Hippocampal formation (tissue), 2 donors: ENCODE results near the gene INCENP.

Experiments
- DNase-seq, 2 donors: peaks; one replicate each; lab custom pipeline; 2025; lab: John Stamatoyannopoulos, UW

The INCENP gene

GRCh38 chr11:62141111-62142042 is 17.6 kb downstream of the INCENP start:
- DNase-seq: no peak

DNA sequence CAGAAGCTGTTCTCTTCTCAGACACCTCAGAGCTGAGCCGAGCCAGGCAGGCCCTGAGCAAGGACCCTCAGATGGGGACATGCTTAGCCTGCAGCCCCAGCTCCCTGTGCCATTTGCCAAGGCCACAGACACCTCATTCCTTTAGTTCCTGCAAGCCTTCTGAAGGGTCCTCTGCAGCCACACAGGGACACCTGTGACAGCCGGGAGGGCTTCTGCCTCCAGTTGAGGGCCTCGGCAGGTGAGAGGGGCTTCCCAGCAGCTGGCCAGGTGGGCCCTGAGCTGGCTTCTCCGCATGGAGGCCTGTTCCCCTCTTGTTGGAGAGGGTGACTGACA is 18.2 kb downstream of the INCENP start:
- no peak for DNase-seq

DNA sequence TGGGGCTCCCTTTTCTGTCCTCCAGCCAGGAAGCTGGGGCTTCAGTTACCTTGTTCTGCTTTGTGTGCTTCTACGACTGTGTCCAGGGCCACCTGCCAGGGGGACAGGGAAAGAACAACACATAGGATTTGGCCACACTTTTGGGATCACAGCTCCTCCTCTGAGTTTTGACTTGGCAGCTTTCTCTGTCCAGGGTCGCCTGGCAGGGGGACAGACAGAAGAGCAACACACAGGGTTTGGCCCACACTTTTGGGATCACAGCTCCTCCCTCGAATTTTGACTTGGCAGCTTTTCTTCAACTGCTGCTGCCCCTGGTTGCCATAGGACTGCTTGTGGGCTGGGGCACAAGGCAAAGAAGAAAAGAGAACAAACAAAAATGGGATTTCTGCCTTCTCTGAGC is 19.1 kb downstream of the INCENP start:
- peak; percentile 12 to 65 for DNase-seq

DNA sequence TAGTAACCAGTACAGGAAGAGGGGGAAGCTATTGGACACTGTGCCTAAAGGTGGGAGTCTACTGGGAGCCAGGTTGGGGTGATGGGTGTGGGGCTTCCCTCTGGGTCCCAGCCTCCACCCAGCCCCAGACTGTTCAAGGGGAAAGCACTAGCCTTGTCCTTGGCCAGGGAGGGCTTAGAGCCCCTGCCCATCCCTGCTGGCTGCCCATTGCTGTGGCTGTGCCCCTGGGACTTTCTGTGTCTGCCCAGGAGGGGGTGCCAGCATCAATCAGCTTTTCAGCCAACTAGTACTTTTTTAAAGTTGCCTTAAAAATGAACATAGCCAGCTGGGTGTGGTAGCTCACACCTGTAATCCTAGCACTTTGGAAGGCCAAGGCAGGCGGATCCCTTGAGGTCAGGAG is 19.9 kb downstream of the INCENP start:
- no peak for DNase-seq

DNA sequence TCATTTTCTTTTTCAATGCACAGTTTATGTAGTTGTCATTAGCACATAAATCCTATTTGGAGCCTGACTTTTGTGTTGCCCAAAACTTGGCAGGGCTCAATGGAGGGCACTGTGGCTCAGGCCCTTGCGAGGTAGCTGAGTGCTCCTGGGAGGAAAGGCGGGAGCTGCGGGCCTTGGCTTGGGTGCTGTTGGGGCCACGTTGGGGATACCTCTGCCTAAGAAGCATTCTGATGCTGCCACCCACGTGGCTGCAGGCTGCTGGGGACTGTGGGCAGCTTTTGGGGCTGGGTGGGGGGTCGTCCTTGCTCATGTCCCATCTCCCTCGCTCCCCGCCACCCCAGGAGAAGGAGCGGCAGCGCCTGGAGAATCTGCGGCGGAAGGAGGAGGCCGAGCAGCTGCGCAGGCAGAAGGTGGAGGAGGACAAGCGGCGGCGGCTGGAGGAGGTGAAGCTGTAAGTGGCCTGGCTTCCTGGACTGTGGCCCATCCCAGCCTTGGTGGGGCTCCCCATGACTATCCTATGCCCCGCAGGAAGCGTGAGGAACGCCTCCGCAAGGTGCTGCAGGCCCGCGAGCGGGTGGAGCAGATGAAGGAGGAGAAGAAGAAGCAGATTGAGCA is 20.9 kb downstream of the INCENP start:
- DNase-seq: no peak

DNA sequence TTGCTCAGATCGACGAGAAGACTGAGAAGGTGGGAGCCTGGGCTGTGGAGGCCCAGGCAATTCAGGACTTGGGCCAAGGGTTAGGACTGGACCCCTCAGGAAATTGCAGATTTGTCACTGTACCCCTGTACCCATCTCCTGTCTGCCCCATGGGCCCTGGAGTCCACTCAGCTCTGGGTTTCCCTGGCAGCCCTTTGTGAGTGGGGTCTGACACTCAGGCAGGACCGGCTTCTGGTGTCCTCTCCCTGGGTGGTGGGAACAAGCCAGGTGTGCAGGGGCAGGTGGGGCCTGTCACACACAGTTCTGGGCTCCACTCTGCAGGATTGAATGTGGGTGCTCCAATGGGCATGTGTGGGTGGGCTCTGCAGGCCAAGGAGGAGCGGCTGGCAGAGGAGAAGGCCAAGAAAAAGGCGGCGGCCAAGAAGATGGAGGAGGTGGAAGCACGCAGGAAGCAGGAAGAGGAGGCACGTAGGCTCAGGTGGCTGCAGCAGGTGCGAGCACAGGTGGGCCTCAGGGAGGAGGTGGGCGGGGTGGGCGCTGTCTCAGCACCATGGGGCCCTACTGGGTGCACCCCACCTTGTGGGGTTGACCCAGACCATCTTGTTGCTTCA is 21.6 kb downstream of the INCENP start:
- DNase-seq: no peak

GRCh38 chr11:62146476-62147200 is 22.8 kb downstream of the INCENP start:
- no peak for DNase-seq

- no peak for DNase-seq
These were observed 23.7 kb downstream of the INCENP start for GRCh38 chr11:62147545-62147944.

GRCh38 chr11:62148271-62148980 is 24.6 kb downstream of the INCENP start:
- DNase-seq: no peak

GRCh38 chr11:62149986-62150886 is 26.4 kb downstream of the INCENP start:
- DNase-seq: no peak

DNA sequence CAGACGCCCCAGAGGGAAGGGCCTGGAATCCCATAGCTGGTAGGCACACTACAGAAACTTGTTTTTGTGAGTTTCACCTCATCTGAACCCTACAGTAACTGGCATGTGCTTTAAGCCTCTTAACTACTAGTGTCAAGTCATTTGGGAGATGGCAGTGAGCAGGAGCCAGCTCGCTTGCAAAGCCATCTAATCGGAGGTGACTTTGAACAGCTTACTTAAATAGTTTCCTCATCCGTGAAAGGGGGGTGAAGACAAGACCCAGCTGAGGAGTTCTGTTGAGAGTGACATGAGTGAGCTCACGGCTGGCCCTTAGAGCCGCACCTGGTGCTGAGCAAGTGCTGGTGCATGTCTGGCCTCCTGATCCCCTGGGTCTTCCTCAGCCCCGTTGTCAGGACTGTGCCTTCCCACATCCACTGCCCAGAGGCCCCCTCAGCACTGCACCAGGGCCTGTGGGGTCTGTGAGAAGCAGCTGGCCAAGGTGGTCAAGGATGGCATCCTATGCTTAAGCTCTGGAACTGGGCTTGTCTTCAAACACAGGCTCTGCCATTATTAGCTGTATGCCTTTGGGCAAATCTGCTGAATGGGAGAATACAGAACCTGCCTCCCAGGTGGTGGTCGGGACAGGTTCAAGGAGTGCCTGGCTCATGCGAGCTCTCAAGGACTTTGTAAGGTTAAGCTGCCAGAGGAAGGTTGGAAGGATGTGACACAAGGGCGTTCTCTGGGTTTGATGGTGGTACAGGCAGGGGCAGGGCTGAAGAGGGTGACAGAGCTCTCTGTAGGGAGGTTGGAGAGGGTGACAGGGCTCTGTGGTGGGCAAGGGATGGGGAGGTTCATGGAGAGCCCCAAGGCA is 27.3 kb downstream of the INCENP start:
- no peak for DNase-seq

DNA sequence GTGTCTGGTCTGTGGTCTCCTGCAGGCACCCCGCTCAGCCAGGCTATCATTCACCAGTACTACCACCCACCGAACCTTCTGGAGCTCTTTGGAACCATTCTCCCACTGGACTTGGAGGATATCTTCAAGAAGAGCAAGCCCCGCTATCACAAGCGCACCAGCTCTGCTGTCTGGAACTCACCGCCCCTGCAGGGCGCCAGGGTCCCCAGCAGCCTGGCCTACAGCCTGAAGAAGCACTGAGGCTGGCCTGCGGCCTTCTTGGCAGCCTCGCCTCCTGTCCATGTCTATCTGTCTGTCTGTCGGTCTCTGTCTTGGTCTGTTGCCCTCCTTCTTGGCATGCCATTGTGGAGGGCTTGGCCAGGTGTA is 27.9 kb downstream of the INCENP start:
- no peak for DNase-seq

GRCh38 chr11:62152245-62153086 is 28.7 kb downstream of the INCENP start:
- no peak for DNase-seq

DNA sequence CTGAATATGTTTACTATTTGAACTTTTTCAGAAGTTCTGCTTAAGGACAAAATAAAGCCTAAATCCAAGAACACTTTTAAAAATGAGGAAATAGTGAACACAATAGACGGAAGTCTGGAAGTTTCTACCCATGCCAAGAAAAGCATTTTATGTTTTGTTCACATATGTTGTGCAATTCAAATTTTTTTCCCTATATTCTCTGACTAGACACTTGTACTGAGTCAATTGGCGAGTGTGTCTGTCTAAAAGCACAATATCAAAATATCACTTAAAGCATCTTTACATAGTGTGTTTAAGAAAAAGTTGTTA is 29.2 kb downstream of the INCENP start:
- DNase-seq: no peak

GRCh38 chr11:62153617-62154016 is 29.8 kb downstream of the INCENP start:
- no peak for DNase-seq

DNA sequence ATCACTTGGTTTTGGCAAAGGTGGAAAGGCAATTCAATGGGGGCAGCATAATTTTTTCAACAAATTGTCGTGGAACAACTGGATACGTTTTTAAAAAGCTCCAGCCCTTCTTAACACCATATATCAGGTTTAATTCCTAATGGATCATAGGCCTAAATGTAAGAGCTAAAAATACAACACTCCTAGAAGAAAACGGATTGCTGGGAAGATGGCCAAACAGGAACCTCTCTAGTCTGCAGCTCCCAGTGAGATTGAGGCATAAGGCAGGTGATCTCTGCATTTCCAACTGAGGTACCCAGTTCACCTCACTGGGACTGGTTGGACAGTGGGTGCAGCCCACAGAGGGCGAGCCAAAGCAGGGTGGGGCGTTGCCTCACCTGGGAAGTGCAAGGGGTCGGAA is 33.8 kb downstream of the INCENP start:
- no peak for DNase-seq

DNA sequence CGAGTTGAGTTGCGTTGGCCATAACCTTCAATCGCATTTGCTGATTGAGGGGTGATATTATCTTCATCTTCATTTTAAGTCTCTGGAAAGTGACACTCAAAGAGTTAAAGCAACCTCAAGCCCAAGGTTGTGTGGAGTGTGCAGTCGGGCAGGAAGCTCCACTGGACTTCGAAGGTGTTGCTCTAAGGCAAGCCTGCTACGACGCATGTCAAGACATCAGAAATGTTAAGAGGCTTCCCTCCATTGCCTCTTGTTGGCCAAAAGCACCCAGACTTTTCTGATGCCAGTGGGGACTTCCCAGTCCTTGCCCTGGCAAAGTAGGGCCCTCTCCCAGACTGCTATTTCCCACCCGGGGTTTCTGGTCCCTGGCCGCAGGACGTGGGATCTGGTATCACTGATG is 42.6 kb downstream of the INCENP start:
- no peak for DNase-seq

GRCh38 chr11:62169448-62169847 is 45.6 kb downstream of the INCENP start:
- no peak for DNase-seq

DNA sequence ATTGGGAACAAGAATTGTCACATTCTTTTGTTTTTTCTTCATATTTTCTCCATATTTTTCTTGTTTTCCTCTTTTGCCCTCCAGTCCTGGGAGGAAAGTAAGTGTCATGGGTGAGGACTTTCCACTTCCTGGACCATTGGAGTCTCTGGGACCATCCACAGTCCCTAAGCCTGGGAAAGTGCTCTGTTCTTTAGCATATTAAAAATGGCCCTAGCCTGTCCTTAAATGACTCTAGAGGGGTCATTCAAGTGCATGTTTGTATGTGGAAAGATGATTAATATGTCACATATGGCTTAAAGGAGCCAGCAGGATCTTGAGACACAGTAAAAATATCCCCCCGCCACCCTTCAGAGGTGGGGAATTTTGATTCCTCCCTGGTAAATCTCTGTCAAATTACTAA is 46.1 kb downstream of the INCENP start:
- no peak for DNase-seq
